ENCODE data around the gene KDM5A. TPM values are rescaled to one million over a fixed set of nuclear protein-coding genes. Genes with fewer than 3 reads are reported as not detected.

Gene KDM5A
- total and polyA plus RNA-seq, 8 donors = 4.1 to 43.8 (median 23.0) TPM

- no peak for FAIRE-seq
- no peaks in the 10 kb centered on the region for H3K36me3 ChIP-seq
- no peaks in the 10 kb centered on the region for H3K9me3 ChIP-seq
- no peak overlapping the region for H3K27ac ChIP-seq
- DNase-seq = peak in 1 of 6 donors; percentile 6
- 74 to 77% methylated on average over 7 of the region's 7 CpGs for WGBS, 2 donors
- intact Hi-C loops (cut with DNase I) = no loop called here
- no peak for TF ChIP-seq CTCF (IDR thresholded peaks at IDR 0.05)
- H3K4me1 ChIP-seq = no peaks in the 10 kb centered on the region
- H3K4me3 ChIP-seq = no peak overlapping the region
- H3K27me3 ChIP-seq = no peaks in the 10 kb centered on the region
- ATAC-seq = no peak
Measured at GRCh38 chr12:234019-234418, 155.1 kb downstream of the KDM5A start.

GRCh38 chr12:233615-233968, 155.5 kb downstream of the KDM5A start:
- no peak for TF ChIP-seq CTCF (IDR thresholded peaks at IDR 0.05)
- H3K36me3 ChIP-seq = no peaks in the 10 kb centered on the region
- FAIRE-seq = no peak
- no peaks in the 10 kb centered on the region for H3K27me3 ChIP-seq
- no peaks in the 10 kb centered on the region for H3K9me3 ChIP-seq
- H3K4me3 ChIP-seq = no peak overlapping the region
- H3K4me1 ChIP-seq = no peaks in the 10 kb centered on the region
- no peak for ATAC-seq
- intact Hi-C loops (cut with DNase I) = no loop called here
- 90 to 93% methylated on average over 3 of the region's 3 CpGs for whole genome bisulfite sequencing, 2 donors
- DNase-seq = no peak
- H3K27ac ChIP-seq = no peak overlapping the region

- Histone ChIP-seq H3K27me3 (no peaks in the 10 kb centered on the region), H3K27ac (no peak overlapping the region), H3K4me1 (no peaks in the 10 kb centered on the region), H3K36me3 (no peaks in the 10 kb centered on the region), H3K9me3 (no peaks in the 10 kb centered on the region), H3K4me3 (no peak overlapping the region)
- intact Hi-C loops (cut with DNase I) = no loop called here
- DNase-seq (peak in 1 of 6 donors; percentile 8), ATAC-seq (peak in 1 of 4 donors; percentile 22), FAIRE-seq (no peak)
- TF ChIP-seq CTCF (IDR thresholded peaks at IDR 0.05) = no peak
- 48 to 55% methylated on average over 19 of the region's 19 CpGs for WGBS, 2 donors
Measured at GRCh38 chr12:232731-233614, 156.1 kb downstream of the KDM5A start.

GRCh38 chr12:230925-231671, 158.0 kb downstream of the KDM5A start:
- peak in 2 of 6 donors; percentile 5 to 38 for DNase-seq
- no peaks in the 10 kb centered on the region for H3K27me3 ChIP-seq
- intact Hi-C loops (cut with DNase I) = no loop called here
- 54 to 60% methylated on average over 14 of the region's 14 CpGs for WGBS, 2 donors
- H3K9me3 ChIP-seq = no peaks in the 10 kb centered on the region
- H3K36me3 ChIP-seq = no peaks in the 10 kb centered on the region
- no peaks in the 10 kb centered on the region for H3K4me1 ChIP-seq
- ATAC-seq = no peak
- TF ChIP-seq CTCF (IDR thresholded peaks at IDR 0.05) = no peak
- no peak for FAIRE-seq
- H3K4me3 ChIP-seq = no peak overlapping the region
- no peak overlapping the region for H3K27ac ChIP-seq

Other genes starting within 250 kb of the KDM5A start
- gene SLC6A12, start 175.2 kb downstream of the KDM5A start, total RNA-seq = 1 to 10 TPM in 3 of 6 donors, under 1 TPM in 3; 0.37 to 1.9 (median 1.1) TPM
- gene SLC6A12, start 175.2 kb downstream of the KDM5A start, polyA plus RNA-seq = 1 to 10 TPM; 4.8 to 8.4 TPM
- under 1 TPM in 2 of 6 donors, not detected in 4; 0.26 to 0.31 TPM for gene SLC6A13, start 126.5 kb downstream of the KDM5A start, total RNA-seq
- under 1 TPM; 0.23 to 0.35 TPM for gene SLC6A13, start 126.5 kb downstream of the KDM5A start, polyA plus RNA-seq
- gene CCDC77, start 12.3 kb upstream of the KDM5A start, total RNA-seq = 1 to 10 TPM; 1.9 to 3.9 (median 2.6) TPM
- 1 to 10 TPM; 3.3 to 4.2 TPM for gene CCDC77, start 12.3 kb upstream of the KDM5A start, polyA plus RNA-seq
- 10 to 100 TPM in 1 of 6 donors, 1 to 10 TPM in 5; 3.8 to 19.5 (median 6.0) TPM for gene B4GALNT3, start 70.6 kb upstream of the KDM5A start, total RNA-seq
- 10 to 100 TPM; 13.6 to 14.9 TPM for gene B4GALNT3, start 70.6 kb upstream of the KDM5A start, polyA plus RNA-seq

Measured in pancreas (tissue), 10 donors.